Esophagus squamous epithelium (tissue), 4 donors: Measurements from ENCODE around the gene DLG3.

Experiments
- CTCF ChIP-seq, 6 experiments: fragments of 450-650 bp in 4 of 6; fragments of 200-600 bp in 2 of 6; sonication (generic) in 2 of 6; IDR thresholded peaks; one replicate each; pipeline ENCODE4 v1.5.1; 2016 to 2019; ENCODE audit warnings: antibody characterized with exemption in 6 of 6, mild to moderate bottlenecking in 4 of 6, moderate library complexity in 4 of 6
- POLR2A ChIP-seq, 4 donors: fragments of 450-650 bp; IDR thresholded peaks; one replicate each; pipeline ENCODE4 v1.6.1; 2017; ENCODE audit warnings: antibody characterized with exemption in 4 of 4, mild to moderate bottlenecking in 4 of 4, moderate library complexity in 3 of 4

GRCh38 chrX:70500826-70501225 is 56.2 kb downstream of the DLG3 start:
- TF ChIP-seq CTCF (IDR thresholded peaks at IDR 0.05) (no peak), POLR2A (IDR thresholded peaks at IDR 0.05) (no peak)
